ENCODE measurements around the gene METRN.
"Not testable (repeated sequence)": the region's sequence is repeated elsewhere in the genome, so short reads cannot be mapped to it uniquely, and the experiment has no call there.

The METRN gene

GRCh38 chr16:711084-711483 lies 3.8 kb upstream of the METRN start:
- DNase-seq: no peak

- no peak for DNase-seq
Measured at GRCh38 chr16:711548-712320, 3.2 kb upstream of the METRN start.

- not testable (repeated sequence) for DNase-seq
Measured at GRCh38 chr16:712740-713250, 2.1 kb upstream of the METRN start.

- no peak for DNase-seq
Measured at GRCh38 chr16:714079-714478, 839 bp upstream of the METRN start.

GRCh38 chr16:715477-716199 lies 720 bp downstream of the METRN start:
- DNase-seq: no peak

- no peak for DNase-seq
Measured at GRCh38 chr16:716200-716568, 1.3 kb downstream of the METRN start.

- DNase-seq: no peak
Measured at GRCh38 chr16:716768-717325, 1.9 kb downstream of the METRN start.

- DNase-seq: no peak
Measured at GRCh38 chr16:717450-718245, 2.7 kb downstream of the METRN start.

- no peak for DNase-seq
Measured at GRCh38 chr16:718389-718788, 3.5 kb downstream of the METRN start.

GRCh38 chr16:718922-719321 lies 4.0 kb downstream of the METRN start:
- DNase-seq: no peak

GRCh38 chr16:719815-720446 lies 5.0 kb downstream of the METRN start:
- DNase-seq: no peak

- DNase-seq: peak; percentile 74
Measured at GRCh38 chr16:720447-720989, 5.6 kb downstream of the METRN start.

GRCh38 chr16:720990-721764 lies 6.3 kb downstream of the METRN start, which contains the start of gene ANTKMT:
Gene ANTKMT, plus strand, starts transcription at chr16:721146. Its CDS starts 129 bp downstream, at chr16:721275.
- peak; percentile 76 for DNase-seq

GRCh38 chr16:721765-722540 lies 7.0 kb downstream of the METRN start:
- no peak for DNase-seq

- no peak for DNase-seq
Measured at GRCh38 chr16:722835-723633, 8.1 kb downstream of the METRN start.

- DNase-seq: no peak
Measured at GRCh38 chr16:723695-724094, 8.8 kb downstream of the METRN start.

- no peak for DNase-seq
Measured at GRCh38 chr16:724188-725040, 9.5 kb downstream of the METRN start.

GRCh38 chr16:725041-725376 lies 10.1 kb downstream of the METRN start:
- no peak for DNase-seq

Data from NCI-H510A (cell line).